Stimulated activated CD8-positive, alpha-beta memory T cell treated with anti-CD3 and anti-CD28 coated beads, Interleukin-12 subunit alpha, Interleukin-12 subunit beta, amount 100 ng/mL, for 24 hours (primary cell): ENCODE results near the gene INPP5A.
"Not testable (repeated sequence)": the region's sequence is repeated elsewhere in the genome, so short reads cannot be mapped to it uniquely, and the experiment has no call there.

ENCODE experiments used
- DNase-seq: peaks from one replicate; pipeline ENCODE4 v3.0.0-alpha.2; 2020; ENCODE audit errors: extremely low read depth

INPP5A gene

GRCh38 chr10:132796846-132797245 lies 259.3 kb downstream of the INPP5A start:
- no peak for DNase-seq

DNA sequence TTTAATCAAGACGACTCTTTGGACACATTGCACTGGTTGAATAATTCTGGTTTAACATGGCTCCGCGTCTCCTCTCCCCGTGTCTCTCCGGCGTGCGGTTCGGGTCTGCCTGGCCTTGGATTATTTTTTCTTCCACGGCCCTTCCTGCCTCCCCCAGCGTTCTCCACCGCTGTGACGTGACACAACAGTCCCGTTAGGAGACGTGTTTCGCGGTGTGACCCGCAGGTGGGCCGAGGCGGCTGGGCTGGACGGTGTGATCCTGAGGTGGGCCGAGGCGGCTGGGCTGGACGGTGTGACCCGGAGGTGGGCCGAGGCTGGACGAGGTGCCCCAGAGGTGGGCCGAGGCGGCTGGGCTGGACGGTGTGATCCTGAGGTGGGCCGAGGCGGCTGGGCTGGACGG lies 260.4 kb downstream of the INPP5A start:
- not testable (repeated sequence) for DNase-seq

DNA sequence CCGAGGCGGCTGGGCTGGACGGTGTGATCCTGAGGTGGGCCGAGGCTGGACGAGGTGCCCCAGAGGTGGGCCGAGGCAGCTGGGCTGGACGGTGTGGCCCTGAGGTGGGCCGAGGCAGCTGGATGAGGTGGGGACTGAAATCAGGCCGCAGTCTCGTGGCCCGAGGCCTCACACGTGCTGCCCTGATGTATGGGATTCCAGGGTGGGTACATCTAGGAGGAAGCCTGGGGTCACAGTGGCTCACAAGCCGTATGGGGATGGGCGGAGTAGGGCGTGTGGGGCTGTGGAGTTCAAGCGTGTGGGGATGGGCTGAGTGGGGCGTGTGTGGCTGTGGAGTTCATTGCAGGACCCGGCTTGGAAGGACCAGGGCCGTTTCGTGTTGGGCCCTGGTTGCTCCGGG lies 260.8 kb downstream of the INPP5A start:
- no peak for DNase-seq

DNA sequence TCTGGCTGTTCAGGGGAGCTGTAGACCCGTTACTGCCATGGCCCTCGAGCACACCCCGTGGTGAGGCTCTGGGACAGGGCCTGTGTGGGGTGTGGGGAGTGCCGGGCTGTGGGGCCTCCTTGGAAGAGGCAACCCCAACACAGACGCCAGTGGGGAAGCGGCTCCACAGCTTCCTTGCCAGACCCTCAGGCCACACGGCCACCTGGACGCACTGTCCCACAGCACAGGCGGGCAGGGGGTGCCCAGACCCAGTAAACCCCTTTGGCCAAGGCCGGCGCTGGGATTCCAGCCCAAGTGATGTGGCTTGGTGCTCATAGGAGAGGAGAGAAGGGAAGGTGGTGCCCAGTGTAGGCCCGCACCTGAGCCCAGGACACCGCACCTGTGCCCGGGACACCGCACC lies 261.3 kb downstream of the INPP5A start:
- DNase-seq: no peak

- no peak for DNase-seq
These were observed 262.3 kb downstream of the INPP5A start for GRCh38 chr10:132799865-132800264.

DNA sequence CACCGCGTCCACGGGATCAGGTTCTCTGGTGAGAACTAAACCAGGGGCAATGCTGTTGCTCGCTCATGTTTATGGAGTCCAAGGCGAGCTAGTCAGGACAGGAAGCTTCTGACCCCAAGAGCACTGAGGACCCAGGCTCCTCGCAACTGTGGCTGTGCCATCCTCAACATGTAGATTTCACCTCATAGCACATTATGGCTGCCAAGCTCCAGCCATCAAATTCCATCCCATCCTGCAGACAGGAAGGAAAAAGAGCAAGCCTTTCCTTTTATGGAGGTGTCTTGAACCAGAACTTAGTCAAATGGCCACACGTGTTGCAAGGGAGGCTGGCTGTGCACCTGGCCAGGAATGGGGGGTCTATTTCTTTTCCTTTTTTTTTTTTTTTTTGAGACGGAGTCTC lies 264.5 kb downstream of the INPP5A start:
- DNase-seq: no peak

GRCh38 chr10:132802694-132803320 lies 265.2 kb downstream of the INPP5A start:
- DNase-seq: no peak

GRCh38 chr10:132803416-132804210 lies 266.0 kb downstream of the INPP5A start:
- DNase-seq: no peak

DNA sequence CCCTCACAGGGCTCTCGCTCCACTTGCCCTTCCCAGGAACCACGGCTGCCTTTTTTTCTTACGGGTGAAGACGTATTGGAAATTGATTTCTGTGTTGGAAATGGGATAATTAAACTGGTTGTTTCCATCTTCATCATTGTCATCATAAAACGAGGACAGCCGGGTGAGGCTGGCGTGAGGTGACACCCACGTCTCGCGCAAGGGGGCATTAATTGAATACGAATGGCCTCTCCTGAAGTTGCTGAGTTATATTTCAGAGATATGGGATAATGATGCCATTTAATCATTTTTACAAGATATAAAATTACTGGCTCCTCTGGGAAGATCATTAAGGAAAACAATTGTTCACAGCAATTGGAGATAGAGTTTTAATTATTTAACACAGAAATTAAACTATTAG lies 266.7 kb downstream of the INPP5A start:
- DNase-seq: no peak

DNA sequence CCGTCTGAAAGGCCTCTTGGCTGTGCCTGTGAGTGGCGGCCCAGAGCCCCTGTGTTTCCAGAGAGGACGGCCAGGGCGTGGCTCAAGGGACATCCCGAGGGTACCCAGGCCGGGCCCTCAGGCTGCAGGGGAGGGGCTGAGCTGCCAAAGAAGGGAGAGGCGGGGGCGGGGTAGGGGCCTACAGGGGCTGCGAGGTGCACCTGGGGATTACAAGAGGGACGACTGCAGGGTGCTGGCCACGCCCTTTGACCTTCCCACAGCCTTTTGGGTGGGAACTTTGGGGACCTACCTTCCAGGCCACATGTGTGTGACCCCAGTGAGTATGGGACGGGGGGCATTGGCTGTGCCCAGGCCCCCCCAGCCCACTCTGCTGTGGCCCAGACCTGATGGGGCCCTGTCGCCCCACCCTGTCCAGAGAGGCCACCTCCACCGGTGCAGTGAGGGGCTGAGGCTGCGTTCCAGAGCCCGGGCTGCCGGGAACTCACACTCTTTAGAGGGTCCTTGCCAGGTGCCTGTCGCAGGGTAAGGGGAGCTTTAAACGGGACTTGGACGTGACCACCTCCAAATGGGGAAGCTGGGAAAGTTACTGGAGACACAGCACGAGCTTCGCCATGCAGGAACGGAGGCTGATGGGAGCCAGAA lies 267.3 kb downstream of the INPP5A start:
- DNase-seq: no peak

DNA sequence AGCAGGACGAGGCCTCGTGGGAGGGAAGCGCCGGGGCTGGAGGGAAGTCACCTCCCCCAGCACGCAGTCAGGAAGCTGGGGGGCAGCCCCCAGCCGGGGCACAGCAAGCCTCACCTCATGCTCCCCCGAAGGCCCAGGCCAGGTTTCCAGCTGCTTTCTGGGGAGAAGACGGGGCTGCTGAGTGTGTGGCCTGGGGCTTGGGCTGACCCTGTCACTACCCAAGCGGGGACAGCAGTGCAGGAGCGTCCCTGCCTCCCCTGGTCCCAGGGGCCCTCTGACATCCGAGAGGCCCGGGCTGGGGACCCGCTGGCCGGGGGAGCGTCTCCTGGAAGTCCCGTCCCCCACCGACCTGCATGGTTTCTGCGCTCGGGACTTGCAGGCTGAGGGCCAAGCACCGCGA lies 268.0 kb downstream of the INPP5A start:
- no peak for DNase-seq

GRCh38 chr10:132806110-132806509 lies 268.5 kb downstream of the INPP5A start:
- no peak for DNase-seq

- no peak for DNase-seq
These were observed 269.0 kb downstream of the INPP5A start for GRCh38 chr10:132806561-132807003.

- no peak for DNase-seq
These were observed 270.0 kb downstream of the INPP5A start for GRCh38 chr10:132807621-132808049.

GRCh38 chr10:132808383-132809231 lies 271.0 kb downstream of the INPP5A start:
- DNase-seq: no peak

GRCh38 chr10:132809232-132810140 lies 271.9 kb downstream of the INPP5A start:
- DNase-seq: no peak

DNA sequence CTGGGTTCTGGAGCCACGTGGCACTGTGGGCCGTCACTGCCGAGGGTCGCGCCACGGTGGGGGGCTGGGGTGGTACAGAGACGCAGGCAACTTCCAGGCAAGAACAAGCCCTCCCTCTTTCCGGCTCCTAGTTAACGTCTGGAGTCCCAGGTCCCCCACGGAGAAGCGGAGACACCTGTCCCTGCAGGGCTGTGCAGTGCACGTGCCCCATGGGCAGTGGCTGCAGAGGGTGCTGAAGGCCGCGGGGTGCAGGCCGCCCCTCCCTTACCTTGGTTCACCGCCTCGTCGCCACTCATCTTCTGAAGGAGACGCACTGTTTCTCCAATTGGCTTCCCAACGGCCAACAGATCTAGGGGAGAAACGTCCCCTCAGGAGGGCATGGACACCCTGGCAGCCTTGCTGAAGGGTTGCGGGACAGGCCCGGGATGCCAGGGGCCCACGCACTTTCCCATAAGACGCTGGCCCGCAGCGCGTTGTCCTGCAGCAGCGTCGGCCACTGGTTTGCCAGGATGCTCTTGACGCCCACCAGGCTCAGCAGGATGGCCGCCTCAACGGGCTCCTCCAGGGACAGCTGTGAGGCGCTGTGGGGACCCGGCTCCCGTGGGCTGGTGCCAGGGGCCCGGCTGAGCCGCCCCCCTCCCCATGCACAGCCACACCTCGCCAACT lies 272.7 kb downstream of the INPP5A start:
- no peak for DNase-seq

GRCh38 chr10:132810807-132811700 lies 273.5 kb downstream of the INPP5A start:
- DNase-seq: no peak

DNA sequence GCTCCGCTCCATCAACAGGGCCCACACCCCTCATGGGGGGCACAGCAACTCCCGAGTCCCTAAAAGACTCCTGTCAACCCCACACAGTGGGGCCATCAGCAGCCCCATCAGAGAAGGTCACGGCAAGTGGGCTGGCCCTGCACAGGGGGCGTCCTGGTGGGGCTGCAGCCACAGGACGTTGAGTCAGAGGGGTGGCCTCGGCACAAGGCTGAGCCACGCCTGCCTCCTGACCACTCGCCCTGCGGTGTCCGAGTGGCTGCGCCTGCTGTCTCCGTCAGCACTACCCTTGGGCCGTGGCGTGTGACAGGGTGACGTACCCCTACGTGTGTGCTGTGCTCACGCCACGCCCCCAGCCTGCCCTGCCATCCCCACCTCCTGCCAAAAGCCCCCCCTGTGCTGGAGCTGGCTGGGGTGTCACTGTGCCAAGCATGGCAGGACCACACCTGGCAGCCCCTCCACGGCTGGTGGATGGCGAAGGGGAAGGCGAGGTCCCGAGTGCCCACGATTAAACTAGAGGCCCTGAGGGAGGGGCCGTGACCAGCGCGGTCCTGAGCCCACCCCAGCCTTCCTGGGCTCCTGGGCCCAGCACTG lies 274.4 kb downstream of the INPP5A start:
- no peak for DNase-seq
